Gastroesophageal sphincter (tissue), 3 donors: ENCODE measurements around the gene TNK2.

Experiments
- POLR2A ChIP-seq, 2 donors: fragments of 450-650 bp; IDR thresholded peaks; one replicate each; pipeline ENCODE4 v1.6.1; 2017; ENCODE audit warnings: antibody characterized with exemption in 2 of 2, mild to moderate bottlenecking in 2 of 2, moderate library complexity in 1 of 2
- TF ChIP-seq, protein P1 (sequence below), 4 experiments: fragments of 200-600 bp in 2 of 4; fragments of 450-650 bp in 2 of 4; sonication (generic) in 1 of 4; IDR thresholded peaks; one replicate each; pipeline ENCODE4 v1.5.1; 2017 to 2019; ENCODE audit warnings: antibody characterized with exemption in 4 of 4, mild to moderate bottlenecking in 2 of 4, moderate library complexity in 2 of 4

DNA sequence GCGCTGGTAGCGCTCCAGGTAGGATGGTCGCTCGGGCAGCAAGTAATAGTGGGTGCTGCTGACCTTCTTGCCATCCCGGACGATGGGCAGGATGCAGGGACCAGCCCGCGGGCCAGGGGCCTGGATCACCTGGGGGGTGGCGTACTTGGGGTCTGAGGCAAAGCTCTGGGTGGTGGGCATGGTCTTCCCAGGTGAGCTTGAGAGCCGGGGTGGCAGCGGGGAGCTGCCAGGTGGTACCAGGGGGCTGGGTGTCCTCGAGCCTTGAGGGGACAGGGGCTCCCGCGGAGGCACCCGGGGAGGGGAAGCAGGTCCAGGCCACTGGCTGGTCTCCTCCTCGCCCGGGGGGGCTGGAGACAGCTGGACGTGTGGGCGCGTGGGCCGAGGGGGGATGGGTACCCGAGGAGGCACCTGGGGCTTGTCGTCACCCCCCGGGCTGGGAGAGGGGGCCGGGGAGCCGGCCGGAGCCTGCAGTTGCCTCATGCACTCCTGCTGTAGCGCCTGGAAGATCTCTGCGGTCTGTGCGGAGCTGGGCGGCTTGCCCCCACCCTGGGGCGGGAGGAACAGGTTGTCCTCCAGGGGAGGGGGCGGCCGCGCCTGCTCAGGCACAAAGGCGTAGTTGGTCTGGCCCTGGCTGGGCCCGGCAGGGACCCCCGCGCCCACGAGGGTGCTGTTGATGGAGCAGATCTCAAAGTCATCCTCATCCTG lies 40.6 kb downstream of the TNK2 start:
- TF ChIP-seq, protein P1, sequence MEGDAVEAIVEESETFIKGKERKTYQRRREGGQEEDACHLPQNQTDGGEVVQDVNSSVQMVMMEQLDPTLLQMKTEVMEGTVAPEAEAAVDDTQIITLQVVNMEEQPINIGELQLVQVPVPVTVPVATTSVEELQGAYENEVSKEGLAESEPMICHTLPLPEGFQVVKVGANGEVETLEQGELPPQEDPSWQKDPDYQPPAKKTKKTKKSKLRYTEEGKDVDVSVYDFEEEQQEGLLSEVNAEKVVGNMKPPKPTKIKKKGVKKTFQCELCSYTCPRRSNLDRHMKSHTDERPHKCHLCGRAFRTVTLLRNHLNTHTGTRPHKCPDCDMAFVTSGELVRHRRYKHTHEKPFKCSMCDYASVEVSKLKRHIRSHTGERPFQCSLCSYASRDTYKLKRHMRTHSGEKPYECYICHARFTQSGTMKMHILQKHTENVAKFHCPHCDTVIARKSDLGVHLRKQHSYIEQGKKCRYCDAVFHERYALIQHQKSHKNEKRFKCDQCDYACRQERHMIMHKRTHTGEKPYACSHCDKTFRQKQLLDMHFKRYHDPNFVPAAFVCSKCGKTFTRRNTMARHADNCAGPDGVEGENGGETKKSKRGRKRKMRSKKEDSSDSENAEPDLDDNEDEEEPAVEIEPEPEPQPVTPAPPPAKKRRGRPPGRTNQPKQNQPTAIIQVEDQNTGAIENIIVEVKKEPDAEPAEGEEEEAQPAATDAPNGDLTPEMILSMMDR (IDR thresholded peaks at IDR 0.05), result no peak
- no peak for TF ChIP-seq POLR2A (IDR thresholded peaks at IDR 0.05)
